Ovary (tissue), 9 donors: ENCODE data around the gene FMN1. TPM values are rescaled to one million over a fixed set of nuclear protein-coding genes. Genes with fewer than 3 reads are reported as not detected.

ENCODE experiments used
- DNase-seq, 5 donors: peaks; one replicate each; pipeline ENCODE4 v3.0.0-alpha.2; 2019 to 2020
- H3K27ac ChIP-seq, 2 donors: fragments of 200-600 bp; one replicate each; pipeline versions ENCODE4 v1.5.1 to v1.8.0; 2019 to 2022
- H3K27me3 ChIP-seq: fragments of 200-600 bp; one replicate; pipeline ENCODE4 v1.8.0; 2022
- H3K36me3 ChIP-seq: fragments of 200-600 bp; sonication (generic); one replicate; pipeline ENCODE4 v1.5.1; 2019
- H3K4me1 ChIP-seq: one replicate; pipeline ENCODE4 v1.8.1; 2013; ENCODE audit warnings: mild to moderate bottlenecking, moderate library complexity; ENCODE audit not compliant: insufficient read depth
- H3K4me3 ChIP-seq: fragments of 200-600 bp; sonication (generic); one replicate; pipeline ENCODE4 v1.5.1; 2017
- H3K9me3 ChIP-seq, 2 donors: fragments of 200-600 bp in 1 of 2; sonication (generic) in 1 of 2; one replicate each; pipeline versions ENCODE4 v1.5.1 to v1.8.1; 2013 to 2019; ENCODE audit warnings: mild to moderate bottlenecking in 1 of 2, moderate library complexity in 1 of 2
- CTCF ChIP-seq, 3 donors: fragments of 450-650 bp in 2 of 3; fragments of 200-600 bp in 1 of 3; IDR thresholded peaks; one replicate each; pipeline versions ENCODE4 v1.5.1 to v1.8.0; 2016 to 2022; ENCODE audit warnings: antibody characterized with exemption in 3 of 3, mild to moderate bottlenecking in 1 of 3
- EP300 ChIP-seq: sonication (generic); formaldehyde crosslinking; IDR thresholded peaks from one replicate; pipeline ENCODE4 v1.6.1; 2017; ENCODE audit warnings: antibody characterized with exemption
- POLR2A ChIP-seq: fragments of 450-650 bp; IDR thresholded peaks from one replicate; pipeline ENCODE4 v1.6.1; 2017; ENCODE audit warnings: antibody characterized with exemption, mild to moderate bottlenecking, moderate library complexity
- WGBS, 3 donors: extraction: QIAGEN DNeasy Blood & Tissue Kit in 1 of 3; methylation state at CpG; one replicate each; pipeline versions ENCODE4 v1.1.5 to v1.1.7; 2013 to 2017; 5-methylcytosine and 5-hydroxymethylcytosine counted together
- intact Hi-C, 4 donors: fragments of 100-400 bp; cut with DNase I; formaldehyde crosslinking; loops; one replicate each; pipeline versions ENCODE4 v1.11.0 to v1.15.1; 2022 to 2023
- polyA plus RNA-seq, 2 donors: library from polyadenylated mRNA; stranded (reverse); fragments of 200-250 nt in 1 of 2; fragments of 350-450 nt in 1 of 2; fragmentation: Illumina TruSeq in 1 of 2; extraction: RNeasy Lipid Tissue Mini Kit (QIAGEN cat#74804) in 1 of 2; gene quantifications; one replicate each; pipeline ENCODE4 v1.2.3, GENCODE V29; 2013 to 2014
- total RNA-seq, 7 donors: library from RNA; depleted of rRNA in 2 of 7; stranded (reverse); fragments of >200 nt in 2 of 7; fragmentation: NEBNext Ultra II Directional in 3 of 7; extraction: Animal tissue kit (Norgen Biotek cat#: 25700) in 3 of 7; gene quantifications; one replicate each; pipeline versions ENCODE4 v1.1.0 to v1.2.4, GENCODE V29; 2016 to 2023
- donor health status: DM: no; HTN: no; CAD: no; lungs with moderate emphysema.
- donor health status: DM: no; HTN: no; CAD: no.
- donor health status: Bipolar disorder and iron deficiency.
- donor health status: DM: yes; HTN: yes; CAD: no.
- donor health status: DM: no; HTN: no; CAD: no.
- donor health status: DM: yes; HTN: yes; CAD: no.

FMN1 gene
- total and polyA plus RNA-seq, 9 donors, result 0.13 to 16.9 (median 2.6) TPM

GRCh38 chr15:33119273-33119672 is 75.2 kb downstream of the FMN1 start:
- H3K4me3 ChIP-seq, result no peak overlapping the region
- no peaks in the 10 kb centered on the region for H3K27me3 ChIP-seq
- H3K27ac ChIP-seq, result no peak overlapping the region
- intact Hi-C loops, result no loop called here
- H3K9me3 ChIP-seq, result no peaks in the 10 kb centered on the region
- TF ChIP-seq CTCF (IDR thresholded peaks at IDR 0.05), result no peak
- no peak for TF ChIP-seq EP300
- no peak for TF ChIP-seq POLR2A
- 15 to 45% (median 37%) methylated on average over 6 of the region's 6 CpGs for WGBS, 3 donors
- no peaks in the 10 kb centered on the region for H3K36me3 ChIP-seq
- no peak for DNase-seq
- no peaks in the 10 kb centered on the region for H3K4me1 ChIP-seq

- no peak for DNase-seq
- Histone ChIP-seq H3K4me1 (no peaks in the 10 kb centered on the region), H3K27me3 (no peaks in the 10 kb centered on the region), H3K36me3 (no peaks in the 10 kb centered on the region), H3K27ac (no peak overlapping the region), H3K9me3 (no peaks in the 10 kb centered on the region), H3K4me3 (no peak overlapping the region)
- TF ChIP-seq CTCF (IDR thresholded peaks at IDR 0.05) (no peak), EP300 (no peak), POLR2A (no peak)
- WGBS, 3 donors, result 27 to 62% (median 43%) methylated on average over 8 of the region's 8 CpGs
- intact Hi-C loops, result no loop called here
Observed at GRCh38 chr15:33116198-33116597, 78.3 kb downstream of the FMN1 start.

DNA sequence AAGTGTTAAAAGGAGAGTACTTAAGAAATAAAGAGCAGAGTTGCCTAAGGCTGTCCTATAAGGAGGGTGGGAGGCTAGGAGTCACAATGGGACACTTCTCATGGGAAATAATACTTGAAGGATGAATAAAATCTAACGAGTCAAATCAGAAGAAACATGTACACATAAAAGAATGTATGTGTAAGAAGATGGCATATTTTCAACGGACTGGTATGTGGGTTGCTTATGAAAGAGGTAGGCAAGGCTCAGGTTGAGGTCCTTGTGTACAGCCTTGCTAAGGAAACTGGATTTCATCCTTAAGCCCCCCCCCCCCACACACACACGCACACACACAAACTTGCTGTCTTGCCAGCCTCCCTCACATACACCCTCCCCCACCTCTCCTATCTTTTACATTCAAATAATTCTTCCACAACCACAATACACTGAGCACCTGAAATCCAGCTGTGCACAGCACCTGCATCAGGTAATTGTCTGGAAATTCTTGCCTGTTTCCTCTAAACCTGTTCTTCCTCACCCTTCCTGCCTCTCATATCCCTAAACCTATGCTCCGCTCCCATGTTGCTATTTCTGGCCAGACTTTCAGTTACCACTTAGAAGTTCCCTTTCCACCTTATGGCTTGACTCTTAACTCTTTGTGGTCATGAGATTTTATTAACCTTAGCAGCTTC is 79.2 kb downstream of the FMN1 start:
- H3K4me1 ChIP-seq, result no peaks in the 10 kb centered on the region

GRCh38 chr15:33114374-33114717 is 80.2 kb downstream of the FMN1 start:
- H3K36me3 ChIP-seq, result no peaks in the 10 kb centered on the region
- 90 to 97% (median 95%) methylated on average over 8 of the region's 8 CpGs for WGBS, 3 donors
- no peak overlapping the region for H3K27ac ChIP-seq
- no peak overlapping the region for H3K4me3 ChIP-seq
- H3K4me1 ChIP-seq, result no peaks in the 10 kb centered on the region
- intact Hi-C loops, result no loop called here
- TF ChIP-seq EP300 (no peak), CTCF (IDR thresholded peaks at IDR 0.05) (no peak), POLR2A (no peak)
- H3K27me3 ChIP-seq, result no peaks in the 10 kb centered on the region
- DNase-seq, result no peak
- H3K9me3 ChIP-seq, result no peaks in the 10 kb centered on the region

More for the DNA sequence above, 79.2 kb downstream of the FMN1 start:
- H3K27ac ChIP-seq, result no peak overlapping the region
- no peaks in the 10 kb centered on the region for H3K36me3 ChIP-seq
- H3K4me3 ChIP-seq, result no peak overlapping the region
- DNase-seq, result no peak
- WGBS, 3 donors, result 59 to 72% (median 62%) methylated on average over 4 of the region's 4 CpGs
- TF ChIP-seq POLR2A, result no peak
- TF ChIP-seq EP300, result no peak
- TF ChIP-seq CTCF (IDR thresholded peaks at IDR 0.05), result no peak
- no peaks in the 10 kb centered on the region for H3K27me3 ChIP-seq
- H3K9me3 ChIP-seq, result no peaks in the 10 kb centered on the region
- intact Hi-C loops, result no loop called here
